ENCODE measurements around the gene REXO5. TPM values are rescaled to one million over a fixed set of nuclear protein-coding genes. Genes with fewer than 3 reads are reported as not detected.
"Not testable (repeated sequence)": the region's sequence is repeated elsewhere in the genome, so short reads cannot be mapped to it uniquely, and the experiment has no call there.

The REXO5 gene
- total RNA-seq, 2 donors from 2014 or later, result 0.98 to 5.2 TPM

DNA sequence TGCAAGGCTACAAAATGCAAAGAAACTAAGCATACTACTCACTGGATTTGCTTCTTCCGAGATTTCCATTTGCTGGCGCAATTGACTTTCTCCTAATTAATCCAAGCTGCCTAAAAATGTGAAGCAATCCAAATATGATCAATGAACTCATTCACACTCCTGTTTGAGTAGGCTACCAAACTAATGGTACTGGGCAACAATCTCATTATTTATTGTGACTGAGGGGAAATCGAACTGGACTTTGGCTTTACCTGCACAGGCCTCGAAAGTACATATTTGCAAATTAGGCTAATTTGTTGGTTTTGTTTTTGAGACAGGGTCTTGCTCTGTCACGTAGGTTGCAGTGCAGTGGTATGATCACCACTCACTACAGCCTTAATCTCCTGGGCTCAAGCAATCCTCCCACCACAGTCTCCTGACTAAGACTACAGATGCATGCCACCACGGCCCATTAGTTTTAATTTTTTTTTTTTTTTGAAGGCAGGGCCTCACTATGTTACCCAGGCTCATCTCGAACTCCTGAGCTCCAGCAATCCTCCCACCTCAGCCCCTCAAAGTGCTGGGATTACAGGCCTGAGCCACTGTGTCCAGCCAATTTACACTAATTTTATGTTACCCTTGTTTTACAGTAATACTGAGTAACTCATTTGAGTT, 2.6 kb upstream of the REXO5 start:
- Histone ChIP-seq H3K36me3 (peaks cover 5% of the 10 kb centered on the region), H3K9me3 (no peaks in the 10 kb centered on the region), H3K4me1 (peaks cover 0 to 16% of the 10 kb centered on the region in 2 donors), H3K27me3 (no peaks in the 10 kb centered on the region), H3K27ac (no peak overlapping the region), H3K4me3 (no peak overlapping the region)
- no peak for DNase-seq (ENCODE audit: low spot score)
- TF ChIP-seq, protein P1, sequence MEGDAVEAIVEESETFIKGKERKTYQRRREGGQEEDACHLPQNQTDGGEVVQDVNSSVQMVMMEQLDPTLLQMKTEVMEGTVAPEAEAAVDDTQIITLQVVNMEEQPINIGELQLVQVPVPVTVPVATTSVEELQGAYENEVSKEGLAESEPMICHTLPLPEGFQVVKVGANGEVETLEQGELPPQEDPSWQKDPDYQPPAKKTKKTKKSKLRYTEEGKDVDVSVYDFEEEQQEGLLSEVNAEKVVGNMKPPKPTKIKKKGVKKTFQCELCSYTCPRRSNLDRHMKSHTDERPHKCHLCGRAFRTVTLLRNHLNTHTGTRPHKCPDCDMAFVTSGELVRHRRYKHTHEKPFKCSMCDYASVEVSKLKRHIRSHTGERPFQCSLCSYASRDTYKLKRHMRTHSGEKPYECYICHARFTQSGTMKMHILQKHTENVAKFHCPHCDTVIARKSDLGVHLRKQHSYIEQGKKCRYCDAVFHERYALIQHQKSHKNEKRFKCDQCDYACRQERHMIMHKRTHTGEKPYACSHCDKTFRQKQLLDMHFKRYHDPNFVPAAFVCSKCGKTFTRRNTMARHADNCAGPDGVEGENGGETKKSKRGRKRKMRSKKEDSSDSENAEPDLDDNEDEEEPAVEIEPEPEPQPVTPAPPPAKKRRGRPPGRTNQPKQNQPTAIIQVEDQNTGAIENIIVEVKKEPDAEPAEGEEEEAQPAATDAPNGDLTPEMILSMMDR (IDR thresholded peaks at IDR 0.05), result no peak

DNA sequence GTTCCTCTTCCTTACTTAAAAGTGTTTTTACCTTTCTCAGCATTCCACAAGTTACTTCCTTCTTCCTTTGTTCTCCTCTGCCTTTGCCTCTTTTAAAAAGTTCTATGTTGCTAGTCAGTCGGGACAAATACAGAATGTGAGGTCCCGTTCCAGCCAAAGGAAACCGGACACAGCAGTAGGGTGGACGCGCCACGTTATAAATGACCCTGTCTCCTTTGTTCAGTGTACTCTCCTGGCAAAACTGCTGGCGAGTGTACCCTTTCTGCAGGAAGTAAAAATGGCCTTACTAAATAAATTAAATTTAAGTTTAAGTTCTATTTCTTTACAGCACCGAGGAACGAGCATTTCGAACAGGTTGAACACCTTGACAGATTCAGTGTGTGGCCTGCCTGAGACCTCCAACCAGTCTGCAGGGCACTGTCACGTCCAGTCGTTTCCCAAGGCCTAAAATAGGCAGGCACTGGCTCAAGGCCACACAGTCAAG, 601 bp upstream of the REXO5 start:
- Histone ChIP-seq H3K4me1 (peaks cover 0 to 16% of the 10 kb centered on the region in 2 donors), H3K4me3 (peak overlapping the region; percentile 71 to 79), H3K27ac (peak overlapping the region; percentile 88 to 89)
- H3K27me3 ChIP-seq; H3K9me3 ChIP-seq; DNase-seq (ENCODE audit: low spot score); H3K36me3 ChIP-seq: not testable (repeated sequence)

GRCh38 chr16:20807862-20808261, 1.5 kb downstream of the REXO5 start:
- Histone ChIP-seq H3K9me3 (no peaks in the 10 kb centered on the region), H3K4me3 (no peak overlapping the region), H3K27ac (no peak overlapping the region), H3K27me3 (no peaks in the 10 kb centered on the region), H3K4me1 (peaks cover 0 to 16% of the 10 kb centered on the region in 2 donors), H3K36me3 (no peaks in the 10 kb centered on the region)
- TF ChIP-seq, protein P1 (IDR thresholded peaks at IDR 0.05), result no peak
- no peak for DNase-seq (ENCODE audit: low spot score)

- Histone ChIP-seq H3K9me3 (no peaks in the 10 kb centered on the region), H3K27me3 (no peaks in the 10 kb centered on the region), H3K4me1 (peaks cover 0 to 7% of the 10 kb centered on the region in 2 donors), H3K36me3 (no peaks in the 10 kb centered on the region), H3K27ac (no peak overlapping the region), H3K4me3 (no peak overlapping the region)
- TF ChIP-seq, protein P1 (IDR thresholded peaks at IDR 0.05), result no peak
- DNase-seq (ENCODE audit: low spot score), result no peak
Observed at GRCh38 chr16:20811889-20812439, 5.6 kb downstream of the REXO5 start.

DNA sequence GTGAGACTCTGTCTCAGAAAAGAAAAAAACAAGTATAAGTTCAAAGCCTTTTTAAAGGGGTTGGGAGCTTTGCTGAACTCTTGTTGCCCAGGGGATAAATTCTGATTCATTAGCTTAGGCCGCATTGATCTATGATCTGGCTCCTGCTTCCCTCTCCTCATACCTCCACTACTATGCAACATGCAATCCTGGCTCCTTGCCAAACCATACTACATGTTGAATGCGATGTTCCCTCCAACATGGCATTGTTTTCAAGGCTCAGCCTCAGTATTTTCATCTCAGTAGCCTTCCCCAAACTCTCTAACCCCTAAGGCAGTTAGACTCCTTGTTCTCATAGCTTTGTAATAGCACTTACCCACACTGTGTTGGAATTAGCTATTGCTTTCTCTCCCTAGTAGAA, 6.2 kb downstream of the REXO5 start:
- H3K27ac ChIP-seq, result no peak overlapping the region
- no peaks in the 10 kb centered on the region for H3K36me3 ChIP-seq
- H3K27me3 ChIP-seq, result no peaks in the 10 kb centered on the region
- H3K4me1 ChIP-seq, result peaks cover 0 to 3% of the 10 kb centered on the region in 2 donors
- no peaks in the 10 kb centered on the region for H3K9me3 ChIP-seq
- DNase-seq (ENCODE audit: low spot score), result no peak
- TF ChIP-seq, protein P1 (IDR thresholded peaks at IDR 0.05), result no peak
- H3K4me3 ChIP-seq, result no peak overlapping the region

DNA sequence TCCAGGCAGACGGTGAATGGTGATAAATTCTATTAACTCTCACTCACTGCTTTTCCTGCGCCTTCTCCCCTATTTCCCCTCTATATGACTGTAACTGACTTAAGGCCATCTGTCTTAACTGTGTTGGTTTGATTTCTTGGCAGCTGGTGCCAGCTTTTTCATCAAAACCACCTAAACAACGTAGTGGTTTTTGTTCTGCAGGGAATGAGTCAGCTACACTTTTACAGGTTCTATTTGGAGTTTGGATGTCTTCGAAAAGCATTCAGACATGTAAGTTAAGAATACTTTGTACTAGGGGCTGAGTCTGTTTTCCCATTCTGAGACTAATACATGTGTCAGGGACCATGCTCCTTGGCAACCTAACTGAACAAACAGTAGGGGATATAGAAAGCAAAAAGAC, 8.5 kb downstream of the REXO5 start:
- no peak overlapping the region for H3K4me3 ChIP-seq

More for the DNA sequence above, 8.5 kb downstream of the REXO5 start:
- TF ChIP-seq, protein P1 (IDR thresholded peaks at IDR 0.05), result no peak
- Histone ChIP-seq H3K27me3 (no peaks in the 10 kb centered on the region), H3K27ac (no peak overlapping the region), H3K36me3 (no peaks in the 10 kb centered on the region), H3K4me1 (no peaks in the 10 kb centered on the region), H3K9me3 (no peaks in the 10 kb centered on the region)
- DNase-seq (ENCODE audit: low spot score), result no peak

Data from right atrium auricular region (tissue), 2 donors.